K562 (cell line): ENCODE results near the gene MCU. TPM values are rescaled to one million over a fixed set of nuclear protein-coding genes. Genes with fewer than 3 reads are reported as not detected.

Experiments
- BCLAF1 ChIP-seq, 2 experiments: fragments of 450-650 bp in 1 of 2; IDR thresholded peaks; 2 replicates each; pipeline ENCODE4 v1.6.1; 2011 to 2017; ENCODE audit warnings: low read depth in 2 of 2, antibody characterized with exemption in 1 of 2, borderline replicate concordance in 1 of 2, low read length in 1 of 2, mild to moderate bottlenecking in 1 of 2, mixed read lengths in 1 of 2; ENCODE audit not compliant: control insufficient read depth in 1 of 2
- ETV1 ChIP-seq: fragments of 450-650 bp; conservative IDR thresholded peaks from 2 replicates; pipeline ENCODE4 v1.6.1; 2016; ENCODE audit warnings: missing genetic modification characterization, control low read depth, low read depth, missing compliant biosample characterization
- FOXA3 ChIP-seq, 2 experiments: fragments of 450-650 bp in 1 of 2; sonication (generic) in 1 of 2; formaldehyde crosslinking; IDR thresholded peaks in 1 of 2; conservative IDR thresholded peaks in 1 of 2; 2 replicates each; pipeline versions ENCODE4 v1.4.0 to v1.8.0; 2020 to 2022; ENCODE audit warnings: mild to moderate bottlenecking in 2 of 2, missing genetic modification reagents in 1 of 2
- GATAD2B ChIP-seq: fragments of 450-650 bp; IDR thresholded peaks from 2 replicates; pipeline ENCODE4 v1.6.1; 2017; ENCODE audit warnings: mild to moderate bottlenecking, borderline replicate concordance
- HDAC3 ChIP-seq: fragments of 450-650 bp; IDR thresholded peaks from 2 replicates; pipeline ENCODE4 v1.6.1; 2018; ENCODE audit warnings: borderline replicate concordance, mild to moderate bottlenecking, moderate library complexity; ENCODE audit not compliant: partially characterized antibody
- KLF1 ChIP-seq: fragments of 450-650 bp; IDR thresholded peaks from 2 replicates; pipeline ENCODE4 v1.6.1; 2016; ENCODE audit warnings: missing genetic modification characterization, missing compliant biosample characterization
- MEF2A ChIP-seq: IDR thresholded peaks from 2 replicates; pipeline ENCODE4 v1.6.1; 2011; ENCODE audit warnings: low read depth, mild to moderate bottlenecking, low read length, moderate library complexity; ENCODE audit not compliant: control insufficient read depth
- MLX ChIP-seq, 2 experiments: fragments of 450-650 bp in 1 of 2; sonication (generic) in 1 of 2; formaldehyde crosslinking; conservative IDR thresholded peaks; 2 replicates each; pipeline versions ENCODE4 v1.4.0 to v1.8.1; 2020 to 2022; ENCODE audit warnings: mild to moderate bottlenecking in 1 of 2, missing genetic modification reagents in 1 of 2
- PREB ChIP-seq: sonication (generic); formaldehyde crosslinking; IDR thresholded peaks from 2 replicates; pipeline ENCODE4 v1.8.1; 2023; ENCODE audit warnings: mild to moderate bottlenecking, missing genetic modification reagents
- PRMT5 ChIP-seq: sonication (generic); formaldehyde crosslinking; IDR thresholded peaks from 2 replicates; pipeline ENCODE4 v1.5.0; 2020; ENCODE audit warnings: missing genetic modification reagents
- RBM15 ChIP-seq: fragments of 200-400 bp; formaldehyde crosslinking; IDR thresholded peaks from 2 replicates; pipeline ENCODE4 v1.6.1; 2018; ENCODE audit warnings: mild to moderate bottlenecking, low read length, moderate library complexity; ENCODE audit not compliant: insufficient read depth
- RFX1 ChIP-seq: fragments of 450-650 bp; IDR thresholded peaks from 2 replicates; pipeline ENCODE4 v1.6.1; 2016; ENCODE audit warnings: mild to moderate bottlenecking, moderate library complexity
- RHOXF2B ChIP-seq: fragments of 250-450 bp; sonication (Bioruptor Pico); conservative IDR thresholded peaks from 2 replicates; pipeline ENCODE4 v1.5.1; 2021
- SETDB1 ChIP-seq: IDR thresholded peaks from one replicate; pipeline ENCODE4 v1.6.1; 2012; ENCODE audit warnings: low read length, control low read depth, inconsistent platforms
- SIRT6 ChIP-seq: IDR thresholded peaks from one replicate; pipeline ENCODE4 v1.6.1; 2012; ENCODE audit warnings: low read depth, mild to moderate bottlenecking, control low read depth, inconsistent platforms, low read length, moderate library complexity
- SOX6 ChIP-seq: fragments of 450-650 bp; IDR thresholded peaks from 2 replicates; pipeline ENCODE4 v1.6.1; 2014; ENCODE audit warnings: mild to moderate bottlenecking
- THRAP3 ChIP-seq: fragments of 450-650 bp; IDR thresholded peaks from 2 replicates; pipeline ENCODE4 v1.6.1; 2016; ENCODE audit warnings: mild to moderate bottlenecking, inconsistent platforms, borderline replicate concordance
- ZNF175 ChIP-seq: fragments of 200-800 bp; sonication (Bioruptor generic); IDR thresholded peaks from 2 replicates; pipeline ENCODE4 v1.6.1; 2016; ENCODE audit warnings: low read depth, mild to moderate bottlenecking, missing genetic modification characterization, missing compliant biosample characterization
- ZNF232 ChIP-seq: sonication (generic); formaldehyde crosslinking; IDR thresholded peaks from 2 replicates; pipeline ENCODE4 v1.8.0; 2022; ENCODE audit warnings: mild to moderate bottlenecking, missing genetic modification reagents
- ZNF263 ChIP-seq: sonication (generic); formaldehyde crosslinking; IDR thresholded peaks from 2 replicates; pipeline ENCODE4 v1.8.0; 2022; ENCODE audit warnings: mild to moderate bottlenecking, missing genetic modification reagents, borderline replicate concordance
- polyA plus RNA-seq, 8 experiments: library from polyadenylated mRNA; depleted of rRNA in 4 of 8; stranded (reverse) in 5 of 8; unstranded in 3 of 8; fragments of >200 nt; fragmentation: Nextera tagmentation in 2 of 8; fragmentation: Illumina TruSeq in 1 of 8; extraction: Ambion mirVana in 2 of 8; extraction: Trizol in 1 of 8; gene quantifications; 2 replicates each; pipeline versions ENCODE4 v1.2.1 to v1.2.3, GENCODE V29; 2011 to 2014; ENCODE audit warnings: inconsistent platforms in 1 of 8, missing spikeins in 1 of 8
- total RNA-seq, 7 experiments: library from RNA; depleted of rRNA in 6 of 7; stranded (reverse); fragments of >200 nt in 6 of 7; fragmentation: Illumina TruSeq in 2 of 7; extraction: Trizol in 2 of 7; gene quantifications; 2 replicates each; pipeline versions ENCODE4 v1.2.1 to v1.2.3, GENCODE V29; 2011 to 2021; ENCODE audit warnings: low replicate concordance in 1 of 7
- TF ChIP-seq, protein P1 (sequence below): fragments of 450-650 bp; IDR thresholded peaks from 2 replicates; pipeline ENCODE4 v1.6.1; 2016

MCU gene
- total and polyA plus RNA-seq, 9 of the 15 experiments (the other 6 are each of a cell fraction or from before 2014, with no cell fraction given): 8.2 to 88.8 (median 21.3) TPM

- TF ChIP-seq MEF2A (no peak), KLF1 (no peak), MLX (CRISPR knock-in tag; conservative IDR thresholded peaks at IDR 0.05) (no peak), GATAD2B (peak; percentile 72; the same call in 1 of the 2 replicates), PREB (CRISPR knock-in tag) (no peak), BCLAF1 (IDR thresholded peaks at IDR 0.05; ENCODE audit: borderline replicate concordance in 1 of 2, control insufficient read depth in 1 of 2, low read depth in 2 of 2, low read length in 1 of 2) (no peak), ZNF232 (CRISPR knock-in tag) (no peak), ZNF175 (CRISPR knock-in tag) (no peak), ZNF263 (CRISPR knock-in tag) (no peak), SETDB1 (no peak), RFX1 (no peak), SOX6 (peak; percentile 50; the same call in 1 of the 2 replicates), HDAC3 (peak; percentile 32), ETV1 (no peak), FOXA3 (CRISPR knock-in tag; conservative IDR thresholded peaks at IDR 0.05 in 1 of 2, IDR thresholded peaks at IDR 0.05 in 1 of 2) (no peak; a peak in 1 of 4 replicates), PRMT5 (CRISPR knock-in tag) (no peak), THRAP3 (no peak), RHOXF2B (CRISPR knock-in tag) (no peak), RBM15 (no peak), SIRT6 (no peak)
- TF ChIP-seq, protein P1, sequence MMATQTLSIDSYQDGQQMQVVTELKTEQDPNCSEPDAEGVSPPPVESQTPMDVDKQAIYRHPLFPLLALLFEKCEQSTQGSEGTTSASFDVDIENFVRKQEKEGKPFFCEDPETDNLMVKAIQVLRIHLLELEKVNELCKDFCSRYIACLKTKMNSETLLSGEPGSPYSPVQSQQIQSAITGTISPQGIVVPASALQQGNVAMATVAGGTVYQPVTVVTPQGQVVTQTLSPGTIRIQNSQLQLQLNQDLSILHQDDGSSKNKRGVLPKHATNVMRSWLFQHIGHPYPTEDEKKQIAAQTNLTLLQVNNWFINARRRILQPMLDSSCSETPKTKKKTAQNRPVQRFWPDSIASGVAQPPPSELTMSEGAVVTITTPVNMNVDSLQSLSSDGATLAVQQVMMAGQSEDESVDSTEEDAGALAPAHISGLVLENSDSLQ: no peak
These were observed 2.3 kb upstream of the MCU start (continued) for GRCh38 chr10:72689660-72690059.
